HG02970 (cell line): ENCODE results near the gene RFPL3.
"Not testable (repeated sequence)": the region's sequence is repeated elsewhere in the genome, so short reads cannot be mapped to it uniquely, and the experiment has no call there.

ENCODE experiments used
- ATAC-seq: cut with Tn5 transposase; IDR thresholded peaks from one replicate; pipeline ENCODE4 v1.9.1; 2021; ENCODE audit warnings: mild to moderate bottlenecking, moderate library complexity, moderate number of reproducible peaks; ENCODE audit not compliant: unreplicated experiment, low FRiP score

The RFPL3 gene

GRCh38 chr22:32357567-32357966 lies at the start of gene RFPL3:
RFPL3 (plus strand) TSS chr22:32357867; CDS start chr22:32358072, 205 bp downstream.
- ATAC-seq: not testable (repeated sequence)

DNA sequence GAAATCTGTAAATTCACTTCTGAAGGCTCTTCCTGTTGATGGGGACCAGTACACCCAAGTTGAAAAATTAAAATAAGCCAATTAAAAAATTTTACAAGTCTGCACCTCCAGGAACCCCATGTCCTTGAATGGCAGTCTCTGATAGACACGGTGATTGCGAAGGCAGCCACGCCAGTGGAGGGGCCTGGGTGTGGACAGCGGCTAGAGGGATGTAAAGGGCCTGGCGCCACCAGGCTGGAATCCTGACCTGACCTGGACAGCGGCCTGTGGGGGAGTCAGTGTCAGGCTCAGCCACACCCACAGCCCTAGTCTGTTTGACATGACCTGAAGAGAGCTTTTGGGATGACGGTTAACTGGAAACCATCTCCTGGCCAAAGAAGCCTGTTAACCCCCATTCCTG lies 49.5 kb upstream of the RFPL3 start:
- no peak for ATAC-seq

DNA sequence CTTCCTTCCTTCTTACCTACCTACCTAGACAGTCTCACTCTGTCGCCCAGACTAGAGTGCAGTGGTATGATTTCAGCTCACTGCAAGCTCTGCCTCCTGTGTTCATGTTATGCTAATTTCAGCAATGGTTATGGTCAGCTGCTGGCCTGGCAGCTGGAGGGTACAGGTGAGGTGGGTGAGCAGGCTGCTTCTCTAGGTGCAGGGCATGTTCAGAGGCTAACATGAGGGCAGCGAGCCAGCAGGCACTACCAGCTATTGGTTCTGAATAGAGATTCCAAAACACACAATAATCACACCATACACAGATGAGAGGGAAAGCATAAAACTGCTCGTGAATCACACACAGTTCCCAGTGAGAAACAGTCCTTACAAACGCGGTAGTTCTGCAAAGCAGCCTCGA lies 48.7 kb upstream of the RFPL3 start:
- ATAC-seq: no peak

- ATAC-seq: no peak
These were observed 47.9 kb upstream of the RFPL3 start for GRCh38 chr22:32309585-32310251.

GRCh38 chr22:32310777-32311176 lies 46.9 kb upstream of the RFPL3 start:
- no peak for ATAC-seq

- ATAC-seq: no peak
These were observed 46.1 kb upstream of the RFPL3 start for GRCh38 chr22:32311551-32312071.

DNA sequence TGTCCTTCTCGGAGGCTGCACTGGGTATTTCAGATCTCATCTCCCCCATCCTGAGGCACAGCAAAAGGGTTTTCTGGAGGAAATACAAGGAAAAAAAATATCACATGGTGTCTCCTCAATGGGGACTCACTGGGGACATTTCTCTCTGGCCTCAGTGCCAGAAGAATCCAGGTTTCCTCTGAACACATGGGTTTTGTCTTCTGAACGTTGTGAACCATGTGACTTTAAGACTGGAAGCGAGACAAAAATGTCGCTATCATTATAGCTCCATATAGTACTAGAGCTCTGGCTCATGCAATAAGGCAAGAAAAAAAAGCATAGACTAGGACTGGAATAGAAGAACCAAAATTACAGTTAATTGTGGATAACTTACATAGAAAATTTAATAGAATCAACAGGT lies 44.9 kb upstream of the RFPL3 start:
- no peak for ATAC-seq

DNA sequence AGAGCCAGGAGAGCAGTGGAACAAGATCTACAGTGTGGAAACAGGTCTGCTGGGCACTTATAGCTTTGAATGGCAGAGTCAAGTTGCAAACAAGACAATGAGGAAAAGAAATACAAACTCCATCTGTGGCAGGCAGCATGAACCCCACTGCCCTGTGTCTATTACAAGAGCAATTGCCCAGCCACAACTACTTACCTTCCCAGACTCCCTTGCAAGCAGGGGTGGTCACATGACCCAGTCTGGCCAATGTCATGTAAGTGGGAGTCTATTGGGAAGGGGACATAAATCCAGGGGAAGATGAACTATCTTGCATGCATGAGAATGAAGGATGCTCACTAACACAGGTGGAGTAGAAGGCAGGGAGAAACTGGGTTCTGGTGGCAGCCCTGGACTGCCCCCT lies 44.1 kb upstream of the RFPL3 start:
- ATAC-seq: no peak

- ATAC-seq: no peak
These were observed 40.1 kb upstream of the RFPL3 start for GRCh38 chr22:32317524-32317923.

GRCh38 chr22:32318361-32318760 lies 39.3 kb upstream of the RFPL3 start:
- ATAC-seq: no peak

DNA sequence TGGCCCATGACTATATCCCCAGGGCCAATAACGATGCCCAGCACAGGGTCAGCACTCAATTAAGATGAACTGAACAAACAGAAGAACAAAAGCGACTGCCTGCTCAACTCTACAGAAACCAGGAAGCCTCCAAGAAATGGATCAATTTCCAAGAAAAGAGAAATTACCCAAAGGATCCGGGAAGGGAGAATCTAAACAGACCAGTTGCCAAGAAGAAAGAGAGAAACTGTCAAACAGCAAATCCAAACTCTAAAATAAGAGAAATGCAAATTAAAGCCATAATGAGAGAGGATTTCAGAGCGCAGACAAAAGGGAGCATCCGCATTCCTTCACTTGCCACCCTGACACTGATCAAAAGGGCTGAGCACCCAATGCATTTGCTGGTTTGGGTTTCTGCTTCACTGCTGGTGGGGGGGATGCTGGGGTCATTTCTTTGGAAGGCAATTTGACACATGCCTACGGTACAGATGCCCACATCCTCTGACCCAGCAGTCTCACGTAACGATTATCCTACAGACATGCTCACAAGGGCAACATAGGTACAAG lies 37.7 kb upstream of the RFPL3 start:
- no peak for ATAC-seq

- no peak for ATAC-seq
These were observed 34.7 kb upstream of the RFPL3 start for GRCh38 chr22:32322986-32323385.

GRCh38 chr22:32323513-32324164 lies 34.0 kb upstream of the RFPL3 start:
- no peak for ATAC-seq

DNA sequence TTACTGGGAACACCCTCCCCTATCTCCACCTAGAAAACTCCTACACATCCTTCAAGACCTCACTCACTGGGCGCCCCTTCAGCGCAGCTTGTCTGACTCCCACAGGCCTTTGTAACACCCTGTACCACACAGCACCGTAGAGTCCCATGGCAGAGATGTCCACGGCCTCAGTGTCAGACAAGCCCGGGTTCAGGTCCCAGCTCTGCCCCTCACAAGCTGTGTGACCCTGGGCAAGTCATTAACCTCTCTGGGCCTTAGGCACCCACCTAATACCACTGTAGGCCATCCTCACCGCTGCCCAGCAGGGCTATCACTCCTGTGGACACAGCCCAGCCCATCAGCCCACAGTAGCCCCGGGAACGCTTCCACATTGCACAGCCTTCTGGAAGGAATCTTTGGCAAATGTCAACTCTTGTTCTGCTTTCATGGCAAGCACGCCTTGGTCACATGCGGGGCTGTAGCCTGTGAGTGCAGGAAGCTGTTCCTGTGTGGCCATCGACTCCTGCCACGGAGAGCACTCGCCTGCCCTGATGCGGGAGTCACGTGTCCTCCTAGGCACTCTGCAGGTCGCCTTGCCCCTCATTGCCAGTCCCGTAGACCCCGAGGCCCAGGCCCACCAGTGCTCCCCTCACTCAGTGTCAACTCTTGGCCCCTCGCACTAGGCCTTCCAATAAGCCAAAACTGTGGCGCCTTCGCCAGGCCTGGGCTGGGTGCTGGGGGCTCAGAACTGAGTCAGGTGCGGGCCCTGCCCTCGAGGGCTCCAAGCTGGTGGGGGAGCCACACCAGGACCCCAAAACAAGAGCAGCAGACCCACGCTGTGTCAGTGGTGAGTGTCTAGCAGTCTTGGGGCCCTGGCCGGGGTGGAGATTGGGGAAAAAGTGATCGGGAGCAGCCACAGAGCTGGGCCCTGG lies 32.9 kb upstream of the RFPL3 start:
- ATAC-seq: no peak

- ATAC-seq: no peak
These were observed 32.3 kb upstream of the RFPL3 start for GRCh38 chr22:32325416-32325801.

GRCh38 chr22:32325811-32326237 lies 31.8 kb upstream of the RFPL3 start:
- no peak for ATAC-seq

DNA sequence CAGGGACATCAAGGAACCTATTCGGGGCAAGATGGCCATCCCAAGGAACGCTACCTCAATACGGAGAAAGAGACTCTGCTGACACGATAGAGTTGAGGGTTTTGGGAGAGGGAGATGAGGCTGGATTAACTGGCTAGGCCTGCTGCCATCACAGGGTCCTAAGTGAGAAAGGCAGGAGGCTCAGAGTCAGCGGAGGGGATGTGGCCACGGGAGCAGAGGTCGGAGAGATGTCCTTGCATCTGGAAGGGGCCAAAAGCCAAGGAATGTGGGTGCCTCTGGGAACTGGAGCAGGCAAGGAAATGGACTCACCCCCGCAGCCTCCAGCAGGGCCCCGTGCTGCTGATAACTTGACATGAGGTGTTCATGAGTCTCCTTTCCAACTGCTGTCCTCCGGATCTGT lies 31.0 kb upstream of the RFPL3 start:
- ATAC-seq: no peak

- no peak for ATAC-seq
These were observed 30.6 kb upstream of the RFPL3 start for GRCh38 chr22:32327066-32327465.

DNA sequence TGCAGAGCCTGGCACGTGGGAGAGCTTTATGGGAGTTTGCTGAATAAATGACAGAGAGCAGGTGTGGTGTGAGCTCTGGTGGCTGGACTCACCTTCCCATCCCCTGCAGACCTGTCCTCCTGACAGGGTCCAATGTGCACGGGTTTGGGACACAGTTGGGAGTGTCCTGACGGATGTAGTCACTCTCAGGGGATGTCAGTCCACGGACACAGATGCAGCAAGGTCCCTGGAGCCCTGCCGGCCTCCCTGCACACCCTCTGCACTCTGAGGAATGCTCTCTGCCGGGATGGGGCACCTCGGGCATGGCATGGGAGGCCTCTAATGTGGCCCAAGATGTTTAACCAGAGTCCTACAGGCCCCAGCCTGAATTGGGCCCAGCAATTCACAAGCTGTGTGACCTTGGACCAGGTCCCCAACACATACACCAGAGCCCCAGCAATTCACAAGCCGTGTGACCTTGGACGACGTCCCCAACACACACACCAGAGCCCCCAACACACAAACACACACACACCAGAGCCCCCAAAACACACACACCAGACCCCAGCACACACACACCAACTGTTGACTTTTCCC lies 30.0 kb upstream of the RFPL3 start:
- no peak for ATAC-seq
